Mesodermal cell (in vitro differentiated cells): ENCODE data around the gene LASP1NB.
"Not testable (repeated sequence)": the region's sequence is repeated elsewhere in the genome, so short reads cannot be mapped to it uniquely, and the experiment has no call there.

Experiments
- H3K27ac ChIP-seq: 2 replicates; pipeline ENCODE4 v1.7.0; 2013; ENCODE audit warnings: mild to moderate bottlenecking, low read depth, low read length, moderate library complexity; ENCODE audit not compliant: severe bottlenecking
- H3K36me3 ChIP-seq: 2 replicates; pipeline ENCODE4 v1.7.1; 2013; ENCODE audit warnings: mild to moderate bottlenecking, low read length, moderate library complexity; ENCODE audit not compliant: control insufficient read depth, insufficient read depth
- H3K4me1 ChIP-seq: one replicate; pipeline ENCODE4 v1.7.1; 2013; ENCODE audit warnings: mild to moderate bottlenecking, low read length; ENCODE audit not compliant: insufficient read depth, control insufficient read depth, poor library complexity, severe bottlenecking
- H3K4me3 ChIP-seq: 2 replicates; pipeline ENCODE4 v1.7.0; 2013; ENCODE audit warnings: low read length, control low read depth, mild to moderate bottlenecking; ENCODE audit not compliant: insufficient read depth, poor library complexity, severe bottlenecking; ENCODE audit errors: extremely low read depth
- H3K9me3 ChIP-seq: 2 replicates; pipeline ENCODE4 v1.7.1; 2013; ENCODE audit warnings: mild to moderate bottlenecking, low read length, moderate library complexity; ENCODE audit not compliant: control insufficient read depth
- WGBS, 2 experiments: methylation state at CpG; one replicate each; pipeline ENCODE4 v1.1.5; 2013; ENCODE audit warnings: missing lambda C conversion rate in 2 of 2; ENCODE audit not compliant: insufficient coverage in 2 of 2; 5-methylcytosine and 5-hydroxymethylcytosine counted together

The LASP1NB gene

GRCh38 chr17:38969281-38969680, 43.9 kb downstream of the LASP1NB start:
- WGBS, 2 experiments, result 91 to 100% methylated on average over 3 to 4 of the region's 4 CpGs
- no peaks in the 10 kb centered on the region for H3K9me3 ChIP-seq

GRCh38 chr17:38970128-38970527, 44.7 kb downstream of the LASP1NB start:
- Histone ChIP-seq H3K27ac (no peak overlapping the region), H3K36me3 (no peaks in the 10 kb centered on the region), H3K9me3 (no peaks in the 10 kb centered on the region), H3K4me3 (no peak overlapping the region), H3K4me1 (no peaks in the 10 kb centered on the region)
- WGBS, 2 experiments, result 73 to 84% methylated on average over 3 to 4 of the region's 4 CpGs

More at GRCh38 chr17:38969281-38969680, 43.9 kb downstream of the LASP1NB start:
- Histone ChIP-seq H3K27ac (no peak overlapping the region), H3K36me3 (no peaks in the 10 kb centered on the region), H3K4me1 (no peaks in the 10 kb centered on the region), H3K4me3 (no peak overlapping the region)

- no peak overlapping the region for H3K27ac ChIP-seq
- H3K36me3 ChIP-seq, result no peaks in the 10 kb centered on the region
- H3K4me3 ChIP-seq, result no peak overlapping the region
- no peaks in the 10 kb centered on the region for H3K9me3 ChIP-seq
- 93% methylated on average over 5 of the region's 5 CpGs for WGBS, 2 experiments
- no peaks in the 10 kb centered on the region for H3K4me1 ChIP-seq
Measured at GRCh38 chr17:38970804-38971203, 45.4 kb downstream of the LASP1NB start.

GRCh38 chr17:38976187-38976551, 50.8 kb downstream of the LASP1NB start:
- H3K9me3 ChIP-seq, result not testable (repeated sequence)
- WGBS, 2 experiments, result 100% methylated on average over 2 of the region's 6 CpGs

GRCh38 chr17:38978180-38978579, 52.8 kb downstream of the LASP1NB start:
- Histone ChIP-seq H3K4me1 (no peaks in the 10 kb centered on the region), H3K27ac (no peak overlapping the region), H3K36me3 (no peaks in the 10 kb centered on the region), H3K9me3 (no peaks in the 10 kb centered on the region), H3K4me3 (no peak overlapping the region)
- WGBS, 2 experiments, result 96 to 97% methylated on average over 3 of the region's 4 CpGs

More at GRCh38 chr17:38976187-38976551, 50.8 kb downstream of the LASP1NB start:
- not testable (repeated sequence) for H3K4me3 ChIP-seq, H3K27ac ChIP-seq, H3K36me3 ChIP-seq, H3K4me1 ChIP-seq
